ENCODE data around the gene DCC.
A peak's percentile ranks its signal among the peaks of the same experiment; 100 is the strongest.

The DCC gene

DNA sequence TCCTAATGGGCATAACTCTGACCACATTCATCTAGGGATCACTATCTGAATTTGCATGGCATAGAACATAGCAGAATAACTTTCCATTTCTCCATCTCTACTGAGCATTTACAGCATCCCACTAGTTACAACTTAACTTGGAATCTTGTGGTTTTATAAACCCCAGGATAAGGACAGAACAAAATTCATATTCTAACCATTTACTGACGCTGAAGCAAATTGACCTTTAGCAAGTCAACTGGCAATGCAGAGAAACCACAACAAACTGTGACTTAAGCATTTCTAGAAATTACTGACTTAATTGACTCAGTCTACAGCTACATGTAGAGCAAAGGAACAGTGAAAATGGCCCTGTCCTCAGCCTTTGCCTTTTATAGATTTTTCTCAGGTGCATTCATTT, 61.2 kb downstream of the DCC start:
- no peak overlapping the region for H3K27ac ChIP-seq
- TF ChIP-seq CTCF (conservative IDR thresholded peaks at IDR 0.05; ENCODE audit: low read depth): no peak
- ChIA-PET POLR2A (ENCODE audit: low non-redundant PET) (no interaction called here), CTCF (no interaction called here)
- no peak for DNase-seq (ENCODE audit: low spot score)

GRCh38 chr18:52402814-52403213, 62.8 kb downstream of the DCC start:
- no peak for DNase-seq (ENCODE audit: low spot score)
- ChIA-PET POLR2A (ENCODE audit: low non-redundant PET) (no interaction called here), CTCF (no interaction called here)
- H3K27ac ChIP-seq: no peak overlapping the region
- no peak for TF ChIP-seq CTCF (conservative IDR thresholded peaks at IDR 0.05; ENCODE audit: low read depth)

- H3K27ac ChIP-seq: no peak overlapping the region
- no peak for TF ChIP-seq CTCF (conservative IDR thresholded peaks at IDR 0.05; ENCODE audit: low read depth)
- DNase-seq (ENCODE audit: low spot score): no peak
- ChIA-PET CTCF (no interaction called here), POLR2A (ENCODE audit: low non-redundant PET) (no interaction called here)
These were observed 63.5 kb downstream of the DCC start for GRCh38 chr18:52403291-52404021.

GRCh38 chr18:52408800-52409302, 68.9 kb downstream of the DCC start:
- no peak overlapping the region for H3K27ac ChIP-seq
- ChIA-PET POLR2A (ENCODE audit: low non-redundant PET) (no interaction called here), CTCF (no interaction called here)
- TF ChIP-seq CTCF (conservative IDR thresholded peaks at IDR 0.05; ENCODE audit: low read depth): no peak
- DNase-seq (ENCODE audit: low spot score): no peak

DNA sequence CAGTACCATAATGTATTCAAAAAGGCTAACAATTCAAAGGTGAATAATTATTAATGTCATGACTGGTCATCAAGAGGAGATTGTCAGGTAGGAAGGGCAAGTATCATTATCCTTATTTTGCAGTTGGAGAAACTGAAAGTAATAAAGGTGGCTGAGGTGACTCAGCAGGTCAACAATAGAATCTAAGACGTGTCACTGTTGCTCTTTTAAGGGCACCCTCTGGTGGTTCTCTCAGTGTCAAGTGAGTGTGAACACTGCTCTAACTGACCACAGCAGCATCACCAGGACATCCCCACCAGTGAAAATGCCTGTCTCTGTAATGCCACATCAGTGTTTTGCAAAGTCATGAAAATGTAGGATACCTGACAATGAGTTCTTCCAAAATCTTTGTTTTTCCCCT, 69.7 kb downstream of the DCC start:
- peak; percentile 1 for DNase-seq (ENCODE audit: low spot score)
- H3K27ac ChIP-seq: no peak overlapping the region
- CTCF ChIA-PET: no interaction called here
- TF ChIP-seq CTCF (conservative IDR thresholded peaks at IDR 0.05; ENCODE audit: low read depth): no peak
- POLR2A ChIA-PET (ENCODE audit: low non-redundant PET): no interaction called here

- ChIA-PET CTCF (no interaction called here), POLR2A (ENCODE audit: low non-redundant PET) (no interaction called here)
- no peak for TF ChIP-seq CTCF (conservative IDR thresholded peaks at IDR 0.05; ENCODE audit: low read depth)
- no peak for DNase-seq (ENCODE audit: low spot score)
- no peak overlapping the region for H3K27ac ChIP-seq
These were observed 75.1 kb downstream of the DCC start for GRCh38 chr18:52415131-52415530.

Measured in RWPE1 (cell line).